Loucy (cell line): ENCODE measurements around the gene FOXF1.

Experiments
- H2AFZ ChIP-seq: fragments of 200-600 bp; sonication (generic); 2 replicates; pipeline ENCODE4 v1.6.0; 2016; ENCODE audit warnings: antibody characterized with exemption, mild to moderate bottlenecking, low read length, moderate library complexity
- H3F3A ChIP-seq: fragments of 200-600 bp; 2 replicates; pipeline ENCODE4 v1.6.0; 2016; ENCODE audit warnings: antibody characterized with exemption, low read depth, mild to moderate bottlenecking
- H3K27me3 ChIP-seq: fragments of 200-600 bp; sonication (generic); 2 replicates; pipeline ENCODE4 v1.6.1; 2014; ENCODE audit warnings: low read length, mild to moderate bottlenecking; ENCODE audit not compliant: insufficient read depth, poor library complexity, severe bottlenecking
- H3K36me3 ChIP-seq: fragments of 200-600 bp; sonication (generic); 2 replicates; pipeline ENCODE4 v1.6.1; 2016; ENCODE audit warnings: low read length; ENCODE audit not compliant: insufficient read depth
- H3K4me1 ChIP-seq: fragments of 200-600 bp; sonication (generic); 2 replicates; pipeline ENCODE4 v1.5.1; 2014; ENCODE audit warnings: low read length, mild to moderate bottlenecking; ENCODE audit not compliant: insufficient read depth, poor library complexity, severe bottlenecking
- H3K4me2 ChIP-seq: fragments of 200-600 bp; sonication (generic); 2 replicates; pipeline ENCODE4 v1.6.0; 2014; ENCODE audit warnings: antibody characterized with exemption, low read length, low read depth, mild to moderate bottlenecking; ENCODE audit not compliant: poor library complexity, severe bottlenecking
- H3K4me3 ChIP-seq: fragments of 200-600 bp; sonication (generic); 2 replicates; pipeline ENCODE4 v1.5.1; 2014; ENCODE audit warnings: low read length, mild to moderate bottlenecking, mixed read lengths; ENCODE audit not compliant: poor library complexity, severe bottlenecking
- H3K79me2 ChIP-seq: fragments of 200-600 bp; sonication (generic); 2 replicates; pipeline ENCODE4 v1.6.1; 2014; ENCODE audit warnings: low read length; ENCODE audit not compliant: insufficient read depth
- H3K9ac ChIP-seq: fragments of 200-600 bp; sonication (generic); 2 replicates; pipeline ENCODE4 v1.6.0; 2014; ENCODE audit warnings: mild to moderate bottlenecking, low read depth, low read length, moderate library complexity; ENCODE audit not compliant: poor library complexity, severe bottlenecking
- H3K9me2 ChIP-seq: fragments of 200-600 bp; sonication (generic); replicated peaks from 2 replicates; pipeline ENCODE4 v1.6.1; 2016; ENCODE audit warnings: low read depth, low read length, mixed read lengths
- H3K9me3 ChIP-seq: fragments of 200-600 bp; sonication (generic); 2 replicates; pipeline ENCODE4 v1.6.1; 2014; ENCODE audit warnings: mild to moderate bottlenecking, antibody characterized with exemption, low read length, low read depth; ENCODE audit not compliant: insufficient read depth
- H4K20me1 ChIP-seq: fragments of 200-600 bp; sonication (generic); 2 replicates; pipeline ENCODE4 v1.6.0; 2014; ENCODE audit warnings: antibody characterized with exemption, low read length, mild to moderate bottlenecking; ENCODE audit not compliant: insufficient read depth, poor library complexity, severe bottlenecking
- CTCF ChIP-seq: fragments of 200-600 bp; sonication (generic); conservative IDR thresholded peaks from 2 replicates; pipeline ENCODE4 v1.5.1; 2014; ENCODE audit warnings: mild to moderate bottlenecking, antibody characterized with exemption, low read length
- EZH2phosphoT487 ChIP-seq: fragments of 200-600 bp; IDR thresholded peaks from 2 replicates; pipeline ENCODE4 v1.6.1; 2018; ENCODE audit warnings: antibody characterized with exemption, mild to moderate bottlenecking, moderate library complexity, borderline replicate concordance

The FOXF1 gene

GRCh38 chr16:86504315-86505184 is 5.8 kb upstream of the FOXF1 start:
- Histone ChIP-seq H3K4me1 (no peaks in the 10 kb centered on the region), H3K79me2 (no peaks in the 10 kb centered on the region), H2AFZ (no peak overlapping the region), H3K27me3 (no peaks in the 10 kb centered on the region), H3K4me2 (no peak overlapping the region), H3K9ac (no peak overlapping the region), H3F3A (no peaks in the 10 kb centered on the region), H4K20me1 (no peaks in the 10 kb centered on the region), H3K4me3 (no peak overlapping the region), H3K9me2 (no peaks in the 10 kb centered on the region), H3K36me3 (no peaks in the 10 kb centered on the region), H3K9me3 (no peaks in the 10 kb centered on the region)
- TF ChIP-seq CTCF (no peak), EZH2phosphoT487 (no peak)

- no peaks in the 10 kb centered on the region for H3F3A ChIP-seq
- H2AFZ ChIP-seq: no peak overlapping the region
- no peak overlapping the region for H3K4me3 ChIP-seq
- H3K79me2 ChIP-seq: no peaks in the 10 kb centered on the region
- H3K9me3 ChIP-seq: no peaks in the 10 kb centered on the region
- H3K4me2 ChIP-seq: no peak overlapping the region
- no peaks in the 10 kb centered on the region for H3K4me1 ChIP-seq
- no peaks in the 10 kb centered on the region for H3K27me3 ChIP-seq
- no peak overlapping the region for H3K9ac ChIP-seq
- no peaks in the 10 kb centered on the region for H4K20me1 ChIP-seq
- TF ChIP-seq CTCF (no peak), EZH2phosphoT487 (no peak)
- H3K9me2 ChIP-seq: no peaks in the 10 kb centered on the region
- no peaks in the 10 kb centered on the region for H3K36me3 ChIP-seq
These were observed 5.0 kb upstream of the FOXF1 start for GRCh38 chr16:86505185-86505898.

GRCh38 chr16:86505899-86506864 is 4.1 kb upstream of the FOXF1 start:
- no peak overlapping the region for H3K4me2 ChIP-seq

More at GRCh38 chr16:86505899-86506864, 4.1 kb upstream of the FOXF1 start:
- Histone ChIP-seq H2AFZ (no peak overlapping the region), H3K9ac (no peak overlapping the region), H3K9me3 (no peaks in the 10 kb centered on the region), H3K79me2 (no peaks in the 10 kb centered on the region), H3K36me3 (no peaks in the 10 kb centered on the region), H3F3A (no peaks in the 10 kb centered on the region), H3K9me2 (no peaks in the 10 kb centered on the region), H3K4me3 (no peak overlapping the region), H4K20me1 (no peaks in the 10 kb centered on the region), H3K27me3 (no peaks in the 10 kb centered on the region), H3K4me1 (no peaks in the 10 kb centered on the region)
- TF ChIP-seq CTCF (no peak), EZH2phosphoT487 (no peak)
